Neural cell (in vitro differentiated cells): ENCODE results near the gene PGBD1. TPM values are rescaled to one million over a fixed set of nuclear protein-coding genes. Genes with fewer than 3 reads are reported as not detected.

Experiments used
- H2AFZ ChIP-seq: fragments of 200-600, 300-800 bp; sonication (generic), shearing (Covaris generic); 2 replicates; pipeline ENCODE4 v1.6.0; 2014; ENCODE audit warnings: low read depth, mild to moderate bottlenecking, antibody characterized with exemption, low read length, moderate library complexity
- H3F3A ChIP-seq: fragments of 200-600 bp; shearing (Covaris generic); 2 replicates; pipeline ENCODE4 v1.6.1; 2016; ENCODE audit warnings: mild to moderate bottlenecking, moderate library complexity, mixed read lengths, antibody characterized with exemption, low read length; ENCODE audit not compliant: insufficient read depth, poor library complexity, severe bottlenecking
- H3K27ac ChIP-seq: fragments of 200-600, 300-800 bp; sonication (generic), shearing (Covaris generic); 2 replicates; pipeline ENCODE4 v1.5.1; 2014; ENCODE audit warnings: mild to moderate bottlenecking, low read length, moderate library complexity
- H3K27me3 ChIP-seq: fragments of 300-800, 200-600 bp; sonication (generic), shearing (Covaris generic); 2 replicates; pipeline ENCODE4 v1.6.0; 2014; ENCODE audit warnings: mild to moderate bottlenecking, low read depth, low read length, moderate library complexity; ENCODE audit not compliant: insufficient read depth
- H3K36me3 ChIP-seq: fragments of 300-800, 200-600 bp; sonication (generic), shearing (Covaris generic); 2 replicates; pipeline ENCODE4 v1.5.1; 2014; ENCODE audit warnings: mild to moderate bottlenecking, antibody characterized with exemption, low read length, moderate library complexity; ENCODE audit not compliant: insufficient read depth
- H3K4me2 ChIP-seq: fragments of 300-800, 200-600 bp; sonication (generic), shearing (Covaris generic); 2 replicates; pipeline ENCODE4 v1.6.0; 2014; ENCODE audit warnings: mild to moderate bottlenecking, low read length
- H3K4me3 ChIP-seq: fragments of 300-800, 200-600 bp; sonication (generic), shearing (Covaris generic); 2 replicates; pipeline ENCODE4 v1.5.1; 2014; ENCODE audit warnings: mild to moderate bottlenecking, low read length, moderate library complexity
- H3K79me2 ChIP-seq: fragments of 200-600 bp; shearing (Covaris generic); replicated peaks from 2 replicates; pipeline ENCODE4 v1.6.0; 2014; ENCODE audit warnings: mild to moderate bottlenecking, low read length, moderate library complexity; ENCODE audit not compliant: insufficient read depth
- H3K9ac ChIP-seq: fragments of 300-800, 200-600 bp; sonication (generic), shearing (Covaris generic); 2 replicates; pipeline ENCODE4 v1.6.1; 2016; ENCODE audit warnings: mild to moderate bottlenecking, low read length, mixed read lengths
- H3K9me2 ChIP-seq: fragments of 200-600 bp; shearing (Covaris generic); 2 replicates; pipeline ENCODE4 v1.6.1; 2016; ENCODE audit warnings: mild to moderate bottlenecking, low read length, mixed read lengths; ENCODE audit not compliant: insufficient read depth
- H3K9me3 ChIP-seq: fragments of 200-600, 300-800 bp; sonication (generic), shearing (Covaris generic); 2 replicates; pipeline ENCODE4 v1.6.1; 2016; ENCODE audit warnings: mild to moderate bottlenecking, mixed run types, low read length, moderate library complexity, mixed read lengths
- H4K20me1 ChIP-seq: fragments of 200-600 bp; shearing (Covaris generic); 2 replicates; pipeline ENCODE4 v1.6.1; 2016; ENCODE audit warnings: mild to moderate bottlenecking, mixed run types; ENCODE audit not compliant: insufficient read depth
- EP300 ChIP-seq: fragments of 450-650 bp; conservative IDR thresholded peaks from 2 replicates; pipeline ENCODE4 v1.6.1; 2014; ENCODE audit warnings: antibody characterized with exemption, mild to moderate bottlenecking, moderate library complexity; ENCODE audit not compliant: poor library complexity, severe bottlenecking
- EZH2 ChIP-seq: fragments of 200-600, 300-800 bp; shearing (Covaris generic), sonication (generic); IDR thresholded peaks from 2 replicates; pipeline ENCODE4 v1.6.1; 2014; ENCODE audit warnings: antibody characterized with exemption, low read length, borderline replicate concordance, mild to moderate bottlenecking; ENCODE audit not compliant: insufficient read depth, poor library complexity, severe bottlenecking
- MXI1 ChIP-seq: fragments of 450-650 bp; conservative IDR thresholded peaks from 2 replicates; pipeline ENCODE4 v1.6.1; 2014; ENCODE audit warnings: antibody characterized with exemption, mild to moderate bottlenecking; ENCODE audit not compliant: poor library complexity, severe bottlenecking
- POLR2AphosphoS5 ChIP-seq: IDR thresholded peaks from 2 replicates; pipeline ENCODE4 v1.6.1; 2012
- RAD21 ChIP-seq: fragments of 450-650 bp; conservative IDR thresholded peaks from 2 replicates; pipeline ENCODE4 v1.6.1; 2014; ENCODE audit warnings: antibody characterized with exemption, mild to moderate bottlenecking, moderate library complexity
- SMC3 ChIP-seq: fragments of 450-650 bp; conservative IDR thresholded peaks from 2 replicates; pipeline ENCODE4 v1.6.1; 2014; ENCODE audit warnings: antibody characterized with exemption, mild to moderate bottlenecking, moderate library complexity; ENCODE audit not compliant: poor library complexity
- TAF1 ChIP-seq: IDR thresholded peaks from 2 replicates; pipeline ENCODE4 v1.6.1; 2012; ENCODE audit warnings: low read depth
- polyA plus RNA-seq: library from polyadenylated mRNA; depleted of rRNA; stranded (reverse); fragments of >200 nt; gene quantifications from 2 replicates; pipeline ENCODE4 v1.2.3, GENCODE V29; 2014
- TF ChIP-seq, protein P1 (sequence below): IDR thresholded peaks from 2 replicates; pipeline ENCODE4 v1.6.1; 2012; ENCODE audit warnings: borderline replicate concordance
- TF ChIP-seq, protein P2 (sequence below): fragments of 450-650 bp; IDR thresholded peaks from 2 replicates; pipeline ENCODE4 v1.5.1; 2014; ENCODE audit warnings: antibody characterized with exemption, mild to moderate bottlenecking, moderate library complexity; ENCODE audit not compliant: poor library complexity, severe bottlenecking

PGBD1 gene
- polyA plus RNA-seq, 1 donor from 2014 or later = 32.3 TPM

DNA sequence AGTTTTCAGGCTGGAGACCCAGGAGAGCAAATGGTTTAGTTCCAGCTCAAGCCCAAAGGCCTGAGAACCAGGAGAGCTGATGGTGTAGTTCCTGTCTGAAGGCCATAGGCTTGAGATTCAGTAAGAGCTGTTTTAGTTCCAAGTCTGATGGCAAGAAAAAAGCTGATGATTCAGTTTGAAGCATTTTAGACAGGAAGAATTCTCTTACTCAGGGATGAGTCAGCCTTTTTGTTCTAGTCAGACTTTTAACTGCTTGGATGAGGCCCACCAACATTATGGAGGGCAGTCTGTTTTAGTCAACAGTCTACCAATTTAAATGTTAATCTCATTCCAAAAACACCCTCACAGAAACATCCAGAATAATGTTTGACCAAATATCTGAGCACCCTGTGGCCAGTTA lies 11.9 kb upstream of the PGBD1 start:
- H3K4me2 ChIP-seq = peak overlapping the region; percentile 78
- no peaks in the 10 kb centered on the region for H4K20me1 ChIP-seq
- no peaks in the 10 kb centered on the region for H3K9me3 ChIP-seq
- no peak overlapping the region for H3K27ac ChIP-seq
- no peaks in the 10 kb centered on the region for H3K9me2 ChIP-seq
- H3K36me3 ChIP-seq = peaks cover 10% of the 10 kb centered on the region
- H3K27me3 ChIP-seq = no peaks in the 10 kb centered on the region
- H3F3A ChIP-seq = no peaks in the 10 kb centered on the region
- no peak overlapping the region for H2AFZ ChIP-seq
- H3K9ac ChIP-seq = no peak overlapping the region
- peak overlapping the region; percentile 31 for H3K4me3 ChIP-seq
- TF ChIP-seq EZH2 (no peak), MXI1 (no peak), RAD21 (no peak), SMC3 (no peak), EP300 (no peak), TAF1 (no peak), POLR2AphosphoS5 (no peak)
- TF ChIP-seq, protein P1, sequence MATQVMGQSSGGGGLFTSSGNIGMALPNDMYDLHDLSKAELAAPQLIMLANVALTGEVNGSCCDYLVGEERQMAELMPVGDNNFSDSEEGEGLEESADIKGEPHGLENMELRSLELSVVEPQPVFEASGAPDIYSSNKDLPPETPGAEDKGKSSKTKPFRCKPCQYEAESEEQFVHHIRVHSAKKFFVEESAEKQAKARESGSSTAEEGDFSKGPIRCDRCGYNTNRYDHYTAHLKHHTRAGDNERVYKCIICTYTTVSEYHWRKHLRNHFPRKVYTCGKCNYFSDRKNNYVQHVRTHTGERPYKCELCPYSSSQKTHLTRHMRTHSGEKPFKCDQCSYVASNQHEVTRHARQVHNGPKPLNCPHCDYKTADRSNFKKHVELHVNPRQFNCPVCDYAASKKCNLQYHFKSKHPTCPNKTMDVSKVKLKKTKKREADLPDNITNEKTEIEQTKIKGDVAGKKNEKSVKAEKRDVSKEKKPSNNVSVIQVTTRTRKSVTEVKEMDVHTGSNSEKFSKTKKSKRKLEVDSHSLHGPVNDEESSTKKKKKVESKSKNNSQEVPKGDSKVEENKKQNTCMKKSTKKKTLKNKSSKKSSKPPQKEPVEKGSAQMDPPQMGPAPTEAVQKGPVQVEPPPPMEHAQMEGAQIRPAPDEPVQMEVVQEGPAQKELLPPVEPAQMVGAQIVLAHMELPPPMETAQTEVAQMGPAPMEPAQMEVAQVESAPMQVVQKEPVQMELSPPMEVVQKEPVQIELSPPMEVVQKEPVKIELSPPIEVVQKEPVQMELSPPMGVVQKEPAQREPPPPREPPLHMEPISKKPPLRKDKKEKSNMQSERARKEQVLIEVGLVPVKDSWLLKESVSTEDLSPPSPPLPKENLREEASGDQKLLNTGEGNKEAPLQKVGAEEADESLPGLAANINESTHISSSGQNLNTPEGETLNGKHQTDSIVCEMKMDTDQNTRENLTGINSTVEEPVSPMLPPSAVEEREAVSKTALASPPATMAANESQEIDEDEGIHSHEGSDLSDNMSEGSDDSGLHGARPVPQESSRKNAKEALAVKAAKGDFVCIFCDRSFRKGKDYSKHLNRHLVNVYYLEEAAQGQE = no peak
- TF ChIP-seq, protein P2, sequence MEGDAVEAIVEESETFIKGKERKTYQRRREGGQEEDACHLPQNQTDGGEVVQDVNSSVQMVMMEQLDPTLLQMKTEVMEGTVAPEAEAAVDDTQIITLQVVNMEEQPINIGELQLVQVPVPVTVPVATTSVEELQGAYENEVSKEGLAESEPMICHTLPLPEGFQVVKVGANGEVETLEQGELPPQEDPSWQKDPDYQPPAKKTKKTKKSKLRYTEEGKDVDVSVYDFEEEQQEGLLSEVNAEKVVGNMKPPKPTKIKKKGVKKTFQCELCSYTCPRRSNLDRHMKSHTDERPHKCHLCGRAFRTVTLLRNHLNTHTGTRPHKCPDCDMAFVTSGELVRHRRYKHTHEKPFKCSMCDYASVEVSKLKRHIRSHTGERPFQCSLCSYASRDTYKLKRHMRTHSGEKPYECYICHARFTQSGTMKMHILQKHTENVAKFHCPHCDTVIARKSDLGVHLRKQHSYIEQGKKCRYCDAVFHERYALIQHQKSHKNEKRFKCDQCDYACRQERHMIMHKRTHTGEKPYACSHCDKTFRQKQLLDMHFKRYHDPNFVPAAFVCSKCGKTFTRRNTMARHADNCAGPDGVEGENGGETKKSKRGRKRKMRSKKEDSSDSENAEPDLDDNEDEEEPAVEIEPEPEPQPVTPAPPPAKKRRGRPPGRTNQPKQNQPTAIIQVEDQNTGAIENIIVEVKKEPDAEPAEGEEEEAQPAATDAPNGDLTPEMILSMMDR = no peak
- H3K79me2 ChIP-seq = peaks cover 40% of the 10 kb centered on the region

- H3K36me3 ChIP-seq = peaks cover 17% of the 10 kb centered on the region
- H3K4me3 ChIP-seq = no peak overlapping the region
- no peaks in the 10 kb centered on the region for H3K27me3 ChIP-seq
Measured at GRCh38 chr6:28274888-28275287, 6.5 kb upstream of the PGBD1 start.

GRCh38 chr6:28277746-28278145 lies 3.6 kb upstream of the PGBD1 start:
- H3K9me2 ChIP-seq = no peaks in the 10 kb centered on the region
- no peak for TF ChIP-seq EZH2
- H3K27ac ChIP-seq = no peak overlapping the region
- no peaks in the 10 kb centered on the region for H3K27me3 ChIP-seq
- no peak overlapping the region for H3K4me3 ChIP-seq
- no peak overlapping the region for H3K4me2 ChIP-seq
- H2AFZ ChIP-seq = no peak overlapping the region
- peaks cover 4% of the 10 kb centered on the region for H3F3A ChIP-seq
- H4K20me1 ChIP-seq = no peaks in the 10 kb centered on the region
- H3K36me3 ChIP-seq = peaks cover 15% of the 10 kb centered on the region
- no peak overlapping the region for H3K9ac ChIP-seq
- peaks cover 9% of the 10 kb centered on the region for H3K79me2 ChIP-seq
- H3K9me3 ChIP-seq = no peaks in the 10 kb centered on the region

More at GRCh38 chr6:28274888-28275287, 6.5 kb upstream of the PGBD1 start:
- Histone ChIP-seq H3F3A (peaks cover 4% of the 10 kb centered on the region), H3K4me2 (no peak overlapping the region), H3K9me3 (no peaks in the 10 kb centered on the region), H4K20me1 (no peaks in the 10 kb centered on the region), H3K27ac (no peak overlapping the region), H2AFZ (no peak overlapping the region), H3K9me2 (no peaks in the 10 kb centered on the region), H3K79me2 (peaks cover 17% of the 10 kb centered on the region), H3K9ac (no peak overlapping the region)
- no peak for TF ChIP-seq EP300
